ENCODE measurements around the gene COL10A1. TPM values are rescaled to one million over a fixed set of nuclear protein-coding genes. Genes with fewer than 3 reads are reported as not detected.

COL10A1 gene
- not detected in 2 replicates for total RNA-seq

DNA sequence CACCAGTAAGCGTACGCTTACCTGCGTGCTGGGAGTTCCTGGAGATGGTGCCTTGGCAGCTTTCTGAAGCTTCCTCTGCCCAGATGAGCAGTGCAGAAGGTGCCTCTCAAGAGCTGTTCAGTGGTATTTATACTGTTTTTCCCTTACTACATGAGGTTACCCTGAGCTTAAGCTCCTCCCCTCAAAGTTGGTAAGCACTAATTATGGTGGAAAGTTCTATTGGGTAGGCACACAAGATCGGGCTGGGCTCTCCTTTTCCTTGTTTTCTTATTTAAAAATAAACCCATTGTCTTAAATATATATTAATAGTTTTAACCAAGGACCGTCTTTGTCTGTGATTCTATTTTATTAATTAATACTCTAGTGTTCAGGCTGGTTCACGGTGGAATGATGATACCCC lies at the start of gene COL10A1:
Gene COL10A1 (minus strand): TSS at position 101 of the 400 bp plus-strand sequence. CDS start 640 bp downstream, outside the sequence.
- no peak within 1 kb of the TSS for H3K4me3 ChIP-seq (ENCODE audit: low read depth, low read length)
- no peaks in the 10 kb centered on the region for H3K36me3 ChIP-seq (ENCODE audit: control insufficient read depth, insufficient read depth, low read length)
- no peak for DNase-seq (ENCODE audit: low read depth)
- TF ChIP-seq, protein P1, sequence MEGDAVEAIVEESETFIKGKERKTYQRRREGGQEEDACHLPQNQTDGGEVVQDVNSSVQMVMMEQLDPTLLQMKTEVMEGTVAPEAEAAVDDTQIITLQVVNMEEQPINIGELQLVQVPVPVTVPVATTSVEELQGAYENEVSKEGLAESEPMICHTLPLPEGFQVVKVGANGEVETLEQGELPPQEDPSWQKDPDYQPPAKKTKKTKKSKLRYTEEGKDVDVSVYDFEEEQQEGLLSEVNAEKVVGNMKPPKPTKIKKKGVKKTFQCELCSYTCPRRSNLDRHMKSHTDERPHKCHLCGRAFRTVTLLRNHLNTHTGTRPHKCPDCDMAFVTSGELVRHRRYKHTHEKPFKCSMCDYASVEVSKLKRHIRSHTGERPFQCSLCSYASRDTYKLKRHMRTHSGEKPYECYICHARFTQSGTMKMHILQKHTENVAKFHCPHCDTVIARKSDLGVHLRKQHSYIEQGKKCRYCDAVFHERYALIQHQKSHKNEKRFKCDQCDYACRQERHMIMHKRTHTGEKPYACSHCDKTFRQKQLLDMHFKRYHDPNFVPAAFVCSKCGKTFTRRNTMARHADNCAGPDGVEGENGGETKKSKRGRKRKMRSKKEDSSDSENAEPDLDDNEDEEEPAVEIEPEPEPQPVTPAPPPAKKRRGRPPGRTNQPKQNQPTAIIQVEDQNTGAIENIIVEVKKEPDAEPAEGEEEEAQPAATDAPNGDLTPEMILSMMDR (IDR thresholded peaks at IDR 0.05; ENCODE audit: insufficient read depth, low read length, poor library complexity, severe bottlenecking): no peak
- no peaks in the 10 kb centered on the region for H3K27me3 ChIP-seq (ENCODE audit: control insufficient read depth, insufficient read depth, low read length)

DNA sequence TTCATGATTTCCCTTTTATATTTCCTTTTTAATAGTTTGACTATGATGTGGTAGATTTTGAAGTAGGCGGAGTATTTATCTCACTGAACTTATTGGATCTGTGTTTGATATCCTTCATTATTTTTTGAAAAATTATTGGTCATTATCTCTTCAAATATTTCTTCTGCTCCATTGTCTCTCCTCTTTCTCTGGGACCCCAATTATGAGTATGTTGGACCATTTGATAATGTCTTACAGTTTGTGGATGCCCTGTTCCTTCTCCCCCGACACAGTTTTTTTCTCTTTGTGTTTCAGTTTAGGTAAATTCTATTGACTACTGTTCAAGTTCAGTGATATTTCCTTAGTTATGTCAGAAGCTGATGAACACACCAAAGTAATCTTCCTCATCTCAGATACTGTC lies 49.4 kb upstream of the COL10A1 start:
- DNase-seq (ENCODE audit: low read depth): no peak
- no peak overlapping the region for H3K4me3 ChIP-seq (ENCODE audit: low read depth, low read length)
- TF ChIP-seq, protein P1 (IDR thresholded peaks at IDR 0.05; ENCODE audit: insufficient read depth, low read length, poor library complexity, severe bottlenecking): no peak
- H3K27me3 ChIP-seq (ENCODE audit: control insufficient read depth, insufficient read depth, low read length): no peaks in the 10 kb centered on the region
- H3K36me3 ChIP-seq (ENCODE audit: control insufficient read depth, insufficient read depth, low read length): no peaks in the 10 kb centered on the region

DNA sequence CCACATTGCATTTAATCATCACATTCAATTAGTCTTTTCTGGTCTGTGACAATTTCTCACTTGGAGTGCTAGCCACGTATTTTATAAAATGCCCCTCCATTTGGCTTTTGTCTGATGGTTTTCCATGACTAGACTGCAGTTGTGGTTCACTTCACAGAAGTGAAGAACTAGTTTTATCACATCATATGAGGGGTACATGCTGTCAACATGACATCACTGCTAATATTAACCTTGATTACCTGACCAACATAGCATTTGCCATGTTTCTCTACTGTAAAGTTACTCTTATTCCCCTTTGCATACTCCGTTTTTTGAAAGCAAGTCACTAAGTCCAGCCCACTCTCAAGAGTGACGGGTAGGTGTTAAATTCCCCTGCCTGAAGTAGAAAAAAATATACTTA lies 48.0 kb upstream of the COL10A1 start:
- no peak for DNase-seq (ENCODE audit: low read depth)
- Histone ChIP-seq H3K27me3 (ENCODE audit: control insufficient read depth, insufficient read depth, low read length) (no peaks in the 10 kb centered on the region), H3K36me3 (ENCODE audit: control insufficient read depth, insufficient read depth, low read length) (no peaks in the 10 kb centered on the region), H3K4me3 (ENCODE audit: low read depth, low read length) (no peak overlapping the region)
- TF ChIP-seq, protein P1 (IDR thresholded peaks at IDR 0.05; ENCODE audit: insufficient read depth, low read length, poor library complexity, severe bottlenecking): no peak

DNA sequence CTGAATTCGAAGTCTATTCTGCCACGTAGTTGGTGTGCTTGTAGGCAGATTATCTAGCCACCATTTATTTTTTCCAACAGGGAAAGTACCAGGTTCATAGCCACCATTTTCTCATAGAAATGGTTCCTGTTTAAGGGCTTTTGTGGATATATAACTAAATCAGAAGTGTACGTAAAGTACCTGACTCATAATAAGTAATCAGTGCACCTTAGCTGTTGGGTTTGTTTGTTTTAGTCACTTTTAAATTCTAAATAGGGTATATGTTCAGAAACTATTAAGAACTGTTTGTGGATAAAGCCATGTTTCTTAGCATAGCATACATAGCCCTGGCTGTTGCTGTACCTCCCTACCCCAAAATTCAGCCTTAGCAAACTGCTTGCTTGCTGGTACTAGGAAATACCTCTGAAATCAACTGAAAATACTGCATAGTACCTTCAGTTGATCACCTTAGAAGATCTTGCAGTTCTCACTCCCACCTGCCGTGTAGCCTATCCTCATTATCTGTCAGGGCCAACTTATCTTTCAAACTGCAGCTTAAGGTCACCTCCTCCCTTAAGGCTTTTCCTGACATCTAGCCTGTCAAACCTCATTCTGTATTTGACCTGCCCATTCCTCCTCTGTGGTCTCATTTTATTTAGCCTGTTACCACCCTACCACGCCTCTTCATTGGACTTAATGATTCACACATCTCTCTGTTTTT lies 44.6 kb upstream of the COL10A1 start:
- Histone ChIP-seq H3K36me3 (ENCODE audit: control insufficient read depth, insufficient read depth, low read length) (no peaks in the 10 kb centered on the region), H3K27me3 (ENCODE audit: control insufficient read depth, insufficient read depth, low read length) (no peaks in the 10 kb centered on the region), H3K4me3 (ENCODE audit: low read depth, low read length) (no peak overlapping the region)
- TF ChIP-seq, protein P1 (IDR thresholded peaks at IDR 0.05; ENCODE audit: insufficient read depth, low read length, poor library complexity, severe bottlenecking): no peak
- no peak for DNase-seq (ENCODE audit: low read depth)

DNA sequence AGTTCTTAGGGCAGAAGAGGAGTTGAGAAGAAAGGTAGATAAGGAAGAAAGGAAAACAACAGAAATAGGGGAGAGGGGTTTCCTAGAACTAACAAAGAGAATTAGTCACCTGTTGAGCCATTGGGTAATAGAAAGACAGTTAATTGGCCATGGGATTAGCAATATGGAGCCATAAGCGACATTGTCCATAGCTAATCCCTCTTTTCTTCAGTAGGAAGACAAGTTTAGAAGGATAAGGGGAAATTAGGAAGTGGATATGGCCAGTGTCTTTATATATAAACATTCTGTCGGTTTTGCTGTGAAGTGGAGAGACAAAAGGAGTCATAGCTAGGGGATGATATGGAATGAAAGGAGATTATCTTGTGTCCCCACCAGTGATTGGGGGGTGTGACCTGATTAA lies 43.9 kb upstream of the COL10A1 start:
- Histone ChIP-seq H3K27me3 (ENCODE audit: control insufficient read depth, insufficient read depth, low read length) (no peaks in the 10 kb centered on the region), H3K4me3 (ENCODE audit: low read depth, low read length) (no peak overlapping the region), H3K36me3 (ENCODE audit: control insufficient read depth, insufficient read depth, low read length) (no peaks in the 10 kb centered on the region)
- TF ChIP-seq, protein P1 (IDR thresholded peaks at IDR 0.05; ENCODE audit: insufficient read depth, low read length, poor library complexity, severe bottlenecking): no peak
- DNase-seq (ENCODE audit: low read depth): no peak

DNA sequence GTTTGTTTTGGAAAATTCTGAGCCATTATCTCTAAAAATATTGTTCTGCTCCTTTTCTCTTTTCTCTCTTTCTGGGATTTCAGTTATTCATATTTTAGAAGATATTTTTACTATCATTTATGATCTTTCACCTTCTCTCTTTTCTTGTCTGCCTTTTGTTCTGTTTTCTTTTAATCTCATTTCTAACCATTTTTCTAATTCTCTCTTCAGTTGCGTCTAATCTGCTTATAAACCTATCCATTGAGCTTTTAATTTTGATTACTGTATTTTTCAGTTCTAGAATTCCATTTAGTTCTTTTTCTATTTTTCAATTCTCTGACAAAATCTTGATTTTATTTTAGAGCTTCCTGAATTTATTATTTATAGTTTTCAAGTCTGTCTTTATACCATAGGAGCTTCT lies 42.2 kb upstream of the COL10A1 start:
- Histone ChIP-seq H3K36me3 (ENCODE audit: control insufficient read depth, insufficient read depth, low read length) (no peaks in the 10 kb centered on the region), H3K4me3 (ENCODE audit: low read depth, low read length) (no peak overlapping the region), H3K27me3 (ENCODE audit: control insufficient read depth, insufficient read depth, low read length) (no peaks in the 10 kb centered on the region)
- DNase-seq (ENCODE audit: low read depth): no peak
- TF ChIP-seq, protein P1 (IDR thresholded peaks at IDR 0.05; ENCODE audit: insufficient read depth, low read length, poor library complexity, severe bottlenecking): no peak

Data from kidney epithelial cell (primary cell).